ENCODE measurements around the gene TBC1D5. TPM values are rescaled to one million over a fixed set of nuclear protein-coding genes. Genes with fewer than 3 reads are reported as not detected.

Gene TBC1D5
- total RNA-seq, 1 donor from 2014 or later: 75.6 TPM

GRCh38 chr3:17747174-17747889 lies 4.9 kb upstream of the TBC1D5 start:
- Histone ChIP-seq H3K27me3 (ENCODE audit: low read depth) (no peaks in the 10 kb centered on the region), H3K36me3 (no peaks in the 10 kb centered on the region), H3K4me1 (peaks cover 10% of the 10 kb centered on the region), H3K4me3 (no peak overlapping the region), H3K9me3 (no peaks in the 10 kb centered on the region), H3K27ac (no peak overlapping the region)
- intact Hi-C loops (cut with DNase I): no loop called here
- DNase-seq: no peak
- ATAC-seq: no peak
- TF ChIP-seq, protein P1, sequence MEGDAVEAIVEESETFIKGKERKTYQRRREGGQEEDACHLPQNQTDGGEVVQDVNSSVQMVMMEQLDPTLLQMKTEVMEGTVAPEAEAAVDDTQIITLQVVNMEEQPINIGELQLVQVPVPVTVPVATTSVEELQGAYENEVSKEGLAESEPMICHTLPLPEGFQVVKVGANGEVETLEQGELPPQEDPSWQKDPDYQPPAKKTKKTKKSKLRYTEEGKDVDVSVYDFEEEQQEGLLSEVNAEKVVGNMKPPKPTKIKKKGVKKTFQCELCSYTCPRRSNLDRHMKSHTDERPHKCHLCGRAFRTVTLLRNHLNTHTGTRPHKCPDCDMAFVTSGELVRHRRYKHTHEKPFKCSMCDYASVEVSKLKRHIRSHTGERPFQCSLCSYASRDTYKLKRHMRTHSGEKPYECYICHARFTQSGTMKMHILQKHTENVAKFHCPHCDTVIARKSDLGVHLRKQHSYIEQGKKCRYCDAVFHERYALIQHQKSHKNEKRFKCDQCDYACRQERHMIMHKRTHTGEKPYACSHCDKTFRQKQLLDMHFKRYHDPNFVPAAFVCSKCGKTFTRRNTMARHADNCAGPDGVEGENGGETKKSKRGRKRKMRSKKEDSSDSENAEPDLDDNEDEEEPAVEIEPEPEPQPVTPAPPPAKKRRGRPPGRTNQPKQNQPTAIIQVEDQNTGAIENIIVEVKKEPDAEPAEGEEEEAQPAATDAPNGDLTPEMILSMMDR (IDR thresholded peaks at IDR 0.05): no peak

DNA sequence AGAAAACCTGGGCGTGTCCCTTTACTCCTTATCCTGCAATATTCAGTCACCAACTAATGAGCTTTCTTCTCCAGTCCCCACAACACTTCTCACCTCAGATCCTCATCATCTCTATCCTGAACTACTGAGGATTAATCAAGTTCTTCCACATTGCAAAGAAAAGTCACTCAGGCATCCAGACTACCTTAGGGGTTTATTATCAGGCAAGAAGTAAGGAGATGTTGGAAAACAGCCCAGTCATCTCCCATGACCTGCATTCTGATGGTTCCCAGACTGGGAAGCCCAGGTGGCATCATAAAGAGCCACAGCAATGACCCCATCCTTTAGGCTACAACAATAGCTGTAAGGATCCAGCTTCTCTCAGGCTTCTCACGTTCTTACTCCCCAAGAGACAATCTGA lies 3.5 kb upstream of the TBC1D5 start:
- no peaks in the 10 kb centered on the region for H3K9me3 ChIP-seq
- no peak overlapping the region for H3K27ac ChIP-seq
- no peak for DNase-seq
- ATAC-seq: no peak
- H3K4me1 ChIP-seq: peaks cover 15% of the 10 kb centered on the region
- TF ChIP-seq, protein P1 (IDR thresholded peaks at IDR 0.05): no peak
- H3K27me3 ChIP-seq (ENCODE audit: low read depth): no peaks in the 10 kb centered on the region
- H3K36me3 ChIP-seq: no peaks in the 10 kb centered on the region
- no peak overlapping the region for H3K4me3 ChIP-seq
- intact Hi-C loops (cut with DNase I): no loop called here

DNA sequence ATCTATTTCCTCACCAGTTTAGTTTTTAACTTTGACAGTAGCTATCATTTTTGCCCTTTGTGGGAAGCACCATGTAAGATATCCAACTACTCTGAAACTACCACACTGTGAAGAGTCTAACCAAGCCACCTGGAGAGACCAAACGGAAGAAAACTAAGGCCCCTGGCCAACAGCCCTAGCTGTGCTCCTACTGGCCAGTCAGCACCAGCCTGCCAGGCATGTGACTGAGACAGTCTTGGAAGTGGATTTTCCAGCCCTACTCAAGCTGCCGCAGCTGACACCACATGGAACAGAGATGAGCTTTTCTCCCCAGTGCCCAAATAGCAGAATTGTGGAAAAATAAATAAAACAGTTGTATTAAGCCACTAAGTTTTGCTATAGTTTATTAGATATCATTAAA lies 2.9 kb upstream of the TBC1D5 start:
- no peak overlapping the region for H3K27ac ChIP-seq
- no peaks in the 10 kb centered on the region for H3K9me3 ChIP-seq
- no peaks in the 10 kb centered on the region for H3K36me3 ChIP-seq
- DNase-seq: no peak
- intact Hi-C loops (cut with DNase I): no loop called here
- no peak for ATAC-seq
- H3K27me3 ChIP-seq (ENCODE audit: low read depth): no peaks in the 10 kb centered on the region
- peaks cover 21% of the 10 kb centered on the region for H3K4me1 ChIP-seq
- TF ChIP-seq, protein P1 (IDR thresholded peaks at IDR 0.05): no peak
- H3K4me3 ChIP-seq: no peak overlapping the region

DNA sequence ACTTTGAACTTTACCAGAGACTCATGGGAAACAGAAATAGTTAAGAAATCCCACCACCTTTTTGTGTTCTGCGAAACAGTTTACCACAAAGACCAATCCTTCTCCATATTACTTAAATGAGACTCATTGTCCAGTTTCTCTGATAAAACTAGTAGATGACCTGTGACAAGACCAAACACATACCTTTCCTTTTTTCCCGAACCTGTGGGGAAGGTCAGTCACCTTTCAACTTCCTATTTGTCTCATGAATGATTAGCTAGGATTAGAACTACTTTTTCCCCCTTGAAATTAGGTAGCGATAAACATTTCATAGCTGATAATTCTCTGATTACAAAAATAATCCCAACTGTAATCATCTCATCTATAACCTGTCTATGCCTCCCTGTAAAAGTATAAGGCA lies 2.3 kb upstream of the TBC1D5 start:
- H3K27me3 ChIP-seq (ENCODE audit: low read depth): no peaks in the 10 kb centered on the region
- H3K27ac ChIP-seq: no peak overlapping the region
- DNase-seq (no peak), ATAC-seq (no peak)
- intact Hi-C loops (cut with DNase I): no loop called here
- H3K4me1 ChIP-seq: peaks cover 27% of the 10 kb centered on the region
- no peaks in the 10 kb centered on the region for H3K36me3 ChIP-seq
- H3K9me3 ChIP-seq: no peaks in the 10 kb centered on the region
- H3K4me3 ChIP-seq: no peak overlapping the region
- TF ChIP-seq, protein P1 (IDR thresholded peaks at IDR 0.05): no peak

- Histone ChIP-seq H3K27ac (peak overlapping the region; percentile 98), H3K4me3 (no peak overlapping the region), H3K27me3 (ENCODE audit: low read depth) (no peaks in the 10 kb centered on the region), H3K36me3 (no peaks in the 10 kb centered on the region), H3K9me3 (no peaks in the 10 kb centered on the region), H3K4me1 (peaks cover 32% of the 10 kb centered on the region)
- intact Hi-C loops (cut with DNase I): no loop called here
- TF ChIP-seq, protein P1 (IDR thresholded peaks at IDR 0.05): no peak
- ATAC-seq (no peak), DNase-seq (no peak)
These were observed 1.2 kb upstream of the TBC1D5 start for GRCh38 chr3:17743658-17743995.
